HFF-Myc (cell line): ENCODE measurements around the gene RHOA.

Experiments used
- DNase-seq: peaks from one replicate; pipeline ENCODE4 v3.0.0-alpha.2; 2011; ENCODE audit warnings: low read depth; ENCODE audit errors: extremely low read depth
- H3K4me3 ChIP-seq: replicated peaks from 2 replicates; pipeline ENCODE4 v1.5.1; 2011; ENCODE audit warnings: low read depth, mild to moderate bottlenecking, control low read depth, low read length
- TF ChIP-seq, protein P1 (sequence below): IDR thresholded peaks from 2 replicates; pipeline ENCODE4 v1.5.1; 2012; ENCODE audit warnings: mild to moderate bottlenecking, low read depth, low read length, control low read depth; ENCODE audit errors: missing control alignments

The RHOA gene

DNA sequence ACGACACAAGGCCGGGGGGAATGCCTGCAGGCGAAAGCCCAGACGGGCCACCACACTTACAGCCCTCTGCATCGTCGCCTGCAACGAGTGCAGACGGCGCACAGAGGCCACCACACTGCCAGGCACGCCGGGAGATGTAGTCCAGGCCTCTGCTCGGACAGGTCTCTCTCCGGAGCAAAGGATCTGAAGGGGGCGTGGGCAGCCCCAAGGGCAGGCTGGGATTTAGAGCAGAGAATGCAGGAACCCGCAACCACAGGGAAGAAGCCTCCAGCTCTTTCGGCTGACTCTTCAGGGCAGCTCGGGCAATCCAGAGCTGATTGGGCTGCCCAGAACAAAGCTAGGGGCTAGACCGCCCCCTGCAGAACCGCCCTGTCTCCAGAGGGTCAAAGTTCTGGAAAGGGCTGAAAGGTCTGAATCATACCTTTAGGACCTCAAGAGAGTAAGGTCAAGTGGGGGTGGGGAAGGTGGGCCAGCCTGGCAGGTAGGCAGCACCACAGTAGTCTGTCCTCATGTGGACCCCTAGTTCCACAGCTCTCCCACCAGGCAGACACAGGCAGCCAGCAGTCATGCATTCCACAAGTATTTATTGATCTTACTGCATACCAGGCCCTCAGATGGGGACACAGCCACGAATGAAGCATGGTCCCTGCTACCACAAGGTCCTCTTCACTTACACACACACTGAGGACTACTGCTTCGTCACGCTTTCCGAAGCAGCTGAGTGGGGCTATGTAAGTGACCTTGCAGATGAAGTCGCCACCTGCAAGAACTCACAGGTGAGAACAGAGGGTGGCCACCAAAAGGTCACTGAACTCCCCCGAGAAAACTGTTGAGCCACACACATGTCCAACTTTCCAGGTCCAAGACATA lies 10.8 kb upstream of the RHOA start, which contains the start of gene AMT:
TSS of gene AMT (minus strand) at position 95 of the 870 bp plus-strand sequence. CDS start at position 72, 23 bp downstream.
- no peak within 1 kb of the TSS for H3K4me3 ChIP-seq
- DNase-seq = no peak
- TF ChIP-seq, protein P1, sequence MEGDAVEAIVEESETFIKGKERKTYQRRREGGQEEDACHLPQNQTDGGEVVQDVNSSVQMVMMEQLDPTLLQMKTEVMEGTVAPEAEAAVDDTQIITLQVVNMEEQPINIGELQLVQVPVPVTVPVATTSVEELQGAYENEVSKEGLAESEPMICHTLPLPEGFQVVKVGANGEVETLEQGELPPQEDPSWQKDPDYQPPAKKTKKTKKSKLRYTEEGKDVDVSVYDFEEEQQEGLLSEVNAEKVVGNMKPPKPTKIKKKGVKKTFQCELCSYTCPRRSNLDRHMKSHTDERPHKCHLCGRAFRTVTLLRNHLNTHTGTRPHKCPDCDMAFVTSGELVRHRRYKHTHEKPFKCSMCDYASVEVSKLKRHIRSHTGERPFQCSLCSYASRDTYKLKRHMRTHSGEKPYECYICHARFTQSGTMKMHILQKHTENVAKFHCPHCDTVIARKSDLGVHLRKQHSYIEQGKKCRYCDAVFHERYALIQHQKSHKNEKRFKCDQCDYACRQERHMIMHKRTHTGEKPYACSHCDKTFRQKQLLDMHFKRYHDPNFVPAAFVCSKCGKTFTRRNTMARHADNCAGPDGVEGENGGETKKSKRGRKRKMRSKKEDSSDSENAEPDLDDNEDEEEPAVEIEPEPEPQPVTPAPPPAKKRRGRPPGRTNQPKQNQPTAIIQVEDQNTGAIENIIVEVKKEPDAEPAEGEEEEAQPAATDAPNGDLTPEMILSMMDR = no peak

DNA sequence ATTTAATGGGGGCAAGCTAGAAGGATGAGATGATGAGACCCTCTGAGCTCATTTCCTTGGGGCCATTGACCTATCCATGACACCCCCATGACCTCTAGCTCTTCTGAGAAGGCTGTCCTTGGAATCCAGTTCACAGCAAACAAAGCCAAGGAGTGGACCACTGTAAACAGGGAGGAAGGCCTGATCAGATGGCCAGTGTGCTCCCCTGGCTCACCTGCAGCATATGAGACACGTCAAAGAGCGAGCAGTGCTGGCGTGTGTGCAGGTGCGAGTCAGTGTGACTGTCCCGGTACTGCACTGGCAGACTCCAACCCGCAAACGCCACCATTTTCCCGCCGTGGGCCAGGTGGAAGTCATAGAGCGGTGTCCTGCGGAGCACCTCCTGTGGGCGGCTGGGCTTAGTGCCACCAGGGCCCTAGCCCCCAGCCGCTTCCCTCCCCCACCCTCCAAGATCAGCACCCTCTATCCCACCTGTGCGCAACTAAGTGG lies 10.2 kb upstream of the RHOA start:
- DNase-seq = no peak
- H3K4me3 ChIP-seq = no peak overlapping the region
- TF ChIP-seq, protein P1 = no peak

DNA sequence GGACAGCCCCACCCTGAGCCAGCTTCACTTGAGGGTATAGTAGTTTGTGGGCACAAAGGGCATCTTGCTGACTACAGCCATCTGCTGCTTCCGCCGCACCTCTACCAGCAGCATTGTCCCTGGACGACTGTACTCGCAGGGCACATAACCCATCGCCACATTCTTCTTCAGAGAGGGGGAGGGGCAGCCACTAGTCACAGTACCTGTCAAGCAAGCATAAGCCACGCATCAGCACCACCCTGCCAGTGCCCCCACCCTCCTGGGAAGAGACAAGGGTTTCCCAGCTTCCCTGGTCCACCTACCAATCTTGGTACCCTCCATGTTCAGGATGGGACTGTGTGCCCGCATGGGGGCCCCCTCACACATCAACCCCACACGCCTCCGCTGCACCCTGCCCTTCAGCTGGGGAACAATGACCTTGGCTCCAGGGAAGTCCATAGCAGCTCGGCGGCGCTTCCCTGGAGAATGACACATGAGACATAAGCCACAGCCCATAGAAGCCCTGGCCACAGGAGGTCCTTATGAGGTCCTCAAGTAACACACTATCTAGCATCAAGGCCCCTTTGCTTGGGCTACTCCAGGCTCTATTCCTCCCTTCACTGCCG lies 5.8 kb upstream of the RHOA start:
- H3K4me3 ChIP-seq = no peak overlapping the region
- TF ChIP-seq, protein P1 = no peak
- no peak for DNase-seq

DNA sequence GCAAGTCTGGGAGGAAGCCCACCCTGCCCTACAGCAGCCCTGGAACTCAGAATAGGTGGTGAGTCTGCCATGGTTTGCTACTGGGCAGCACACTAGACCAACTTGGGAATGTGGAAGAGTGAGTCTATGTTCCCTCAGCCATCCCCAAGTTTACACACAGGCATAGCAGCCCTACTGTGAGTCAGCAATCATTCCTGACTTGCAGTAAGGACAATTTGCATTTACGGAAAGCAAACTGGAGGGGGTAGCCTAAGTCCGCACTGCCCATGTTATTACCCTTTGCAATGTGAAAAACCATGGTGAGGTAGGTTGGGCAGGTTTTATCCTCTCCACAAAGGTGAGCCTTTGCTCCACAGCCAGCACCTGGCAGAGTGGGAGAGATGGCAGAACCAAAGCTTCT lies 5.1 kb upstream of the RHOA start:
- no peak overlapping the region for H3K4me3 ChIP-seq
- no peak for DNase-seq
- TF ChIP-seq, protein P1 = no peak

DNA sequence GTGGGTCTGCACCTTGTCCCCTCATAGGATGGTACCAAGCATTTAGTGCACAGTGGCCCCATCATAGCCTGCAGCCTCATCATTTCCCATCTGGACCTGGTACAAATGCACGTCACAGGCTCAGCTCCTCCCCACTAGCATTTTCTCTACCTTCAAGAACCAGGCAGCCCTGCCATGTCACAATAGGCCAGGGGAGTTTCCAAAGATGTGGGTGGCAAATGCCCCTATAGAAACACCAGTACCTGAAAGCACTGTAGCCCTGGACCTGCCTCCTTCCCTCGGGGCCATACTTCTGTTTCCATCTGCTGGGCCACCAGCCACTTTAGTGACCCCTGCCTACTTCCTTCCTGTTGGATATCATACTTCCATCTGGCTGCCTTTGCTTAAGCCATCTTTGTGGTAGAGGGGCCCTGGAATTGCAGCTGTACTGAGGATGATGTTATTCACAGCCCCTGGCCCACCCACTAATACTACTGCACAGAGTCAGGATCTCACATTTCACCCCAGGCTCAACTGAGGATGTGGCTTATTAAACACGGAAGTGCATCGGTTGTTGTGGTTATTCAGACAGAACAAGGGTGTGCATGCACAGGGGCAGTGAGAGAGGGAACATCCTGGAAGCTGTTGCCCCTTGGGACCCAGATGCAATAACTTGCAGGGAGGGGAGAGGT lies 4.3 kb upstream of the RHOA start:
- TF ChIP-seq, protein P1 = no peak
- H3K4me3 ChIP-seq = no peak overlapping the region
- DNase-seq = no peak

DNA sequence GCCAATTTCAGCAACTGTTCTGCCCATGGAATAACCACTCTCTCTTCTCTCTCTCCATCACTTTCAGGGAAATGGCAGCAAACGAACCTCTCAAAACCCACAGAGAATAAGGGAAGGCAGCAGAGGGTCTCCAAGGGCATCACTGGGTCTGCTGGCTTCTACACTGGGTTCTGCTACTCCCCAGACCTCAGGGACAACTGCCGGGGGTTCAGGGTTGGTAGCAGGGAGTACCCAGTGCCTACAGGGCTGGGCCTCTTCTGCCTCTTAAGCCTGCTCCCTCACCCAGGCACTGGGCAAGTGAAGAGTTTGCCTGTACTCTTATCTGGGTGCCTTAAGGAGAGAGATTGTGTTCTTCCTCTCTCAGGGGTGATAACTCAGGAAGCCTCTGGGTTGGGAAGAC lies 3.0 kb upstream of the RHOA start:
- DNase-seq = no peak

More for the DNA sequence above, 3.0 kb upstream of the RHOA start:
- TF ChIP-seq, protein P1 = no peak
- no peak overlapping the region for H3K4me3 ChIP-seq
